HL-60 (cell line): ENCODE measurements around the gene PIH1D1.
A peak's percentile ranks its signal among the peaks of the same experiment; 100 is the strongest.

ENCODE experiments used
- DNase-seq, 2 experiments: peaks; one replicate each; pipeline ENCODE4 v3.0.0-alpha.2; 2010 to 2020; ENCODE audit warnings: low read depth in 1 of 2, low spot score in 1 of 2
- H3K27ac ChIP-seq: fragments of 250-450 bp; sonication (Bioruptor Pico); replicated peaks from 2 replicates; pipeline ENCODE4 v1.5.1; 2020; ENCODE audit warnings: mild to moderate bottlenecking, moderate library complexity
- H3K27me3 ChIP-seq: fragments of 250-450 bp; sonication (Bioruptor Pico); 2 replicates; pipeline ENCODE4 v1.5.1; 2021; ENCODE audit warnings: mild to moderate bottlenecking, moderate library complexity; ENCODE audit not compliant: insufficient read depth, poor library complexity, severe bottlenecking
- H3K4me3 ChIP-seq: replicated peaks from 2 replicates; pipeline ENCODE4 v1.5.1; 2011; ENCODE audit warnings: mild to moderate bottlenecking, control low read depth, low read length; ENCODE audit not compliant: insufficient read depth
- CTCF ChIP-seq: IDR thresholded peaks from one replicate; pipeline ENCODE4 v1.5.1; 2011; ENCODE audit warnings: low read length, control low read depth, inconsistent platforms; ENCODE audit not compliant: insufficient read depth
- GABPA ChIP-seq: IDR thresholded peaks from 2 replicates; pipeline ENCODE4 v1.6.1; 2012; ENCODE audit warnings: low read depth
- POLR2AphosphoS5 ChIP-seq: IDR thresholded peaks from 2 replicates; pipeline ENCODE4 v1.6.1; 2012; ENCODE audit warnings: low read depth
- REST ChIP-seq: IDR thresholded peaks from 2 replicates; pipeline ENCODE4 v1.6.1; 2012; ENCODE audit warnings: low read depth; ENCODE audit not compliant: insufficient replicate concordance
- SPI1 ChIP-seq: IDR thresholded peaks from 2 replicates; pipeline ENCODE4 v1.6.1; 2012; ENCODE audit warnings: low read depth, mild to moderate bottlenecking, borderline replicate concordance

The PIH1D1 gene

GRCh38 chr19:49492573-49493405, 41.2 kb upstream of the PIH1D1 start:
- TF ChIP-seq REST: no peak
- peak; percentile 89 for TF ChIP-seq POLR2AphosphoS5
- peak overlapping the region; percentile 4; the same call in 1 of the 2 replicates for H3K27ac ChIP-seq
- no peak overlapping the region for H3K4me3 ChIP-seq
- DNase-seq: peak in 1 of 2 experiments; percentile 47
- H3K27me3 ChIP-seq: no peaks in the 10 kb centered on the region

GRCh38 chr19:49491804-49492572, 40.4 kb upstream of the PIH1D1 start:
- H3K4me3 ChIP-seq: no peak overlapping the region
- peak overlapping the region; percentile 4; the same call in 1 of the 2 replicates for H3K27ac ChIP-seq
- H3K27me3 ChIP-seq: no peaks in the 10 kb centered on the region
- TF ChIP-seq POLR2AphosphoS5 (peak; percentile 76; the same call in 1 of the 2 replicates), REST (no peak), GABPA (no peak), CTCF (no peak), SPI1 (no peak)
- DNase-seq: no peak

GRCh38 chr19:49491030-49491803, 39.6 kb upstream of the PIH1D1 start:
- TF ChIP-seq GABPA (no peak), REST (no peak), POLR2AphosphoS5 (no peak; the same call in none of the 2 replicates), CTCF (no peak), SPI1 (no peak)
- no peaks in the 10 kb centered on the region for H3K27me3 ChIP-seq
- DNase-seq: no peak
- H3K27ac ChIP-seq: peak overlapping the region; percentile 98; the same call in 1 of the 2 replicates
- no peak overlapping the region for H3K4me3 ChIP-seq
